Measurements from ENCODE around the gene IGFALS. TPM values are rescaled to one million over a fixed set of nuclear protein-coding genes. Genes with fewer than 3 reads are reported as not detected.
"Not testable (repeated sequence)": the region's sequence is repeated elsewhere in the genome, so short reads cannot be mapped to it uniquely, and the experiment has no call there.

The IGFALS gene
- total RNA-seq, 1 experiment from 2014 or later, result not detected

DNA sequence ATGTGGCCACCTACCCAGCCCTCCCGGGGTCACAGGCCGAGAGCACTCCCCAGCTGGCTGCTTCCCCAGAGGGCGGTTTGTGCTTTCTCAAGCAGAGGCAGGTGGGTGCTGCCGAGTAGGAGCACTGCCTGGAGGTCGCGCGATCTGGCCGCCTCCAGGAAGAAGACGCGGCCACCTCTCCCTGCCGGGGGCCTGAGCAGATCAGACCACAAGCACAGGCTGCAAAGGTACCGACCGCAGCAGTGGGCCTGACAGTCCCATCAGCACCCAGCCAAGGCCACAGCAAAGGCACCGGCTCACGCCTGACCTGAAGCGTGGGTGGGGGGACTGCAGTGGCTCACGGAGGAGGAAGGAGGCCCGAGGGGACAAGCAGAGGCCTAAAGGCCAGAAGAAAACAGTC, 15.2 kb upstream of the IGFALS start:
- H3K27me3 ChIP-seq (ENCODE audit: insufficient read depth, low read depth), result no peaks in the 10 kb centered on the region
- H3K9me3 ChIP-seq (ENCODE audit: insufficient read depth, low read depth), result no peaks in the 10 kb centered on the region
- ChIA-PET CTCF (no interaction called here), POLR2A (ENCODE audit: unreplicated experiment) (no interaction called here)
- H3K9me2 ChIP-seq (ENCODE audit: insufficient read depth), result no peaks in the 10 kb centered on the region
- no peak overlapping the region for H3K4me3 ChIP-seq
- H3F3A ChIP-seq (ENCODE audit: insufficient read depth, low read depth), result peaks cover 2% of the 10 kb centered on the region; the same call in 1 of the 2 replicates
- no peaks in the 10 kb centered on the region for H4K20me1 ChIP-seq (ENCODE audit: insufficient read depth)
- intact Hi-C loops (cut with micrococcal nuclease; ENCODE audit: unreplicated experiment), result no loop called here
- H3K36me3 ChIP-seq (ENCODE audit: low read depth), result no peaks in the 10 kb centered on the region
- TF ChIP-seq, protein P1, sequence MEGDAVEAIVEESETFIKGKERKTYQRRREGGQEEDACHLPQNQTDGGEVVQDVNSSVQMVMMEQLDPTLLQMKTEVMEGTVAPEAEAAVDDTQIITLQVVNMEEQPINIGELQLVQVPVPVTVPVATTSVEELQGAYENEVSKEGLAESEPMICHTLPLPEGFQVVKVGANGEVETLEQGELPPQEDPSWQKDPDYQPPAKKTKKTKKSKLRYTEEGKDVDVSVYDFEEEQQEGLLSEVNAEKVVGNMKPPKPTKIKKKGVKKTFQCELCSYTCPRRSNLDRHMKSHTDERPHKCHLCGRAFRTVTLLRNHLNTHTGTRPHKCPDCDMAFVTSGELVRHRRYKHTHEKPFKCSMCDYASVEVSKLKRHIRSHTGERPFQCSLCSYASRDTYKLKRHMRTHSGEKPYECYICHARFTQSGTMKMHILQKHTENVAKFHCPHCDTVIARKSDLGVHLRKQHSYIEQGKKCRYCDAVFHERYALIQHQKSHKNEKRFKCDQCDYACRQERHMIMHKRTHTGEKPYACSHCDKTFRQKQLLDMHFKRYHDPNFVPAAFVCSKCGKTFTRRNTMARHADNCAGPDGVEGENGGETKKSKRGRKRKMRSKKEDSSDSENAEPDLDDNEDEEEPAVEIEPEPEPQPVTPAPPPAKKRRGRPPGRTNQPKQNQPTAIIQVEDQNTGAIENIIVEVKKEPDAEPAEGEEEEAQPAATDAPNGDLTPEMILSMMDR (conservative IDR thresholded peaks at IDR 0.05), result no peak
- no peak for TF ChIP-seq EZH2 (IDR thresholded peaks at IDR 0.05; ENCODE audit: low read depth)
- no peaks in the 10 kb centered on the region for H3K79me2 ChIP-seq (ENCODE audit: low read depth)
- DNase-seq, result no peak
- no peak overlapping the region for H3K27ac ChIP-seq
- no TSS peak for BruUV-seq (replicated peaks)
- no peak overlapping the region for H2AFZ ChIP-seq
- H3K4me1 ChIP-seq (replicated peaks; ENCODE audit: insufficient read depth), result no peaks in the 10 kb centered on the region
- no peak overlapping the region for H3K4me2 ChIP-seq

GRCh38 chr16:1807626-1808025, 14.1 kb upstream of the IGFALS start:
- H2AFZ ChIP-seq, result no peak overlapping the region
- no peak for DNase-seq
- H3K4me3 ChIP-seq, result no peak overlapping the region
- no peak overlapping the region for H3K4me2 ChIP-seq
- no peak overlapping the region for H3K27ac ChIP-seq
- no peaks in the 10 kb centered on the region for H3K9me2 ChIP-seq (ENCODE audit: insufficient read depth)
- H3K79me2 ChIP-seq (ENCODE audit: low read depth), result no peaks in the 10 kb centered on the region
- no peak for TF ChIP-seq EZH2 (IDR thresholded peaks at IDR 0.05; ENCODE audit: low read depth)
- TF ChIP-seq, protein P1 (conservative IDR thresholded peaks at IDR 0.05), result no peak
- H3K9me3 ChIP-seq (ENCODE audit: insufficient read depth, low read depth), result no peaks in the 10 kb centered on the region
- H3F3A ChIP-seq (ENCODE audit: insufficient read depth, low read depth), result no peaks in the 10 kb centered on the region; the same call in 1 of the 2 replicates
- ChIA-PET POLR2A (ENCODE audit: unreplicated experiment) (no interaction called here), CTCF (no interaction called here)
- no TSS peak for BruUV-seq (replicated peaks)
- H3K4me1 ChIP-seq (replicated peaks; ENCODE audit: insufficient read depth), result no peaks in the 10 kb centered on the region
- H3K27me3 ChIP-seq (ENCODE audit: insufficient read depth, low read depth), result no peaks in the 10 kb centered on the region
- H4K20me1 ChIP-seq (ENCODE audit: insufficient read depth), result no peaks in the 10 kb centered on the region
- no peaks in the 10 kb centered on the region for H3K36me3 ChIP-seq (ENCODE audit: low read depth)
- intact Hi-C loops (cut with micrococcal nuclease; ENCODE audit: unreplicated experiment), result no loop called here

- no peak overlapping the region for H2AFZ ChIP-seq
- peaks cover 5% of the 10 kb centered on the region; the same call in 1 of the 2 replicates for H3K9me3 ChIP-seq (ENCODE audit: insufficient read depth, low read depth)
- no peaks in the 10 kb centered on the region for H3K9me2 ChIP-seq (ENCODE audit: insufficient read depth)
- H3K4me2 ChIP-seq, result no peak overlapping the region
- H3K27ac ChIP-seq, result no peak overlapping the region
- DNase-seq, result no peak
- intact Hi-C loops (cut with micrococcal nuclease; ENCODE audit: unreplicated experiment), result no loop called here
- no peaks in the 10 kb centered on the region for H3K27me3 ChIP-seq (ENCODE audit: insufficient read depth, low read depth)
- no peaks in the 10 kb centered on the region for H4K20me1 ChIP-seq (ENCODE audit: insufficient read depth)
- H3F3A ChIP-seq (ENCODE audit: insufficient read depth, low read depth), result no peaks in the 10 kb centered on the region; the same call in 1 of the 2 replicates
- no peaks in the 10 kb centered on the region for H3K4me1 ChIP-seq (replicated peaks; ENCODE audit: insufficient read depth)
- no peaks in the 10 kb centered on the region for H3K79me2 ChIP-seq (ENCODE audit: low read depth)
- ChIA-PET POLR2A (ENCODE audit: unreplicated experiment) (no interaction called here), CTCF (no interaction called here)
- H3K4me3 ChIP-seq, result no peak overlapping the region
- no peak for TF ChIP-seq EZH2 (IDR thresholded peaks at IDR 0.05; ENCODE audit: low read depth)
- TF ChIP-seq, protein P1 (conservative IDR thresholded peaks at IDR 0.05), result no peak
- H3K36me3 ChIP-seq (ENCODE audit: low read depth), result no peaks in the 10 kb centered on the region
- no TSS peak for BruUV-seq (replicated peaks)
Measured at GRCh38 chr16:1800701-1801100, 7.2 kb upstream of the IGFALS start.

DNA sequence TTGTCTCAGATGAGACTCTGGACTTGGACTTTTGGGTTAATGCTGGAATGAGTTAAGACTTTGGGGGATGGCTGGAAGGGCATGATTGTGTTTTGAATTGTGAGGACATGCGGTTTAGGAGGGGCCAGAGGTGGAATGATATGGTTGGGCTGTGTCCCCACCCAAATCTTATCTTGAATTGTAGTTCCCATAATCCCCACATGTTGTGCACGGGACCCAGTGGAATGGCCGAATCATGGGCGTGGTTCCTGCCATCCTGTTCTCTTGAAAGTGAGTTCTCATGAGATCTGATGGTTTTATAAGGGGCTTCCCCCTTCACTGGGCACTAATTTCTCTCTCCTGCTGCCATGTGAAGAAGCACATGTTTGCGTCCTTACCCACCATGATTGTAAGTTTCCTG, 5.8 kb upstream of the IGFALS start:
- CTCF ChIA-PET, result interaction anchor here (0.6 kb wide), 1 partner anchor 13 kb away, joined by 9 read pairs; no protein-coding TSS in a partner anchor
- H3K27ac ChIP-seq; H3K4me1 ChIP-seq (replicated peaks; ENCODE audit: insufficient read depth); H3K4me2 ChIP-seq; H3K9me3 ChIP-seq (ENCODE audit: insufficient read depth, low read depth); intact Hi-C loops (cut with micrococcal nuclease; ENCODE audit: unreplicated experiment); H3K27me3 ChIP-seq (ENCODE audit: insufficient read depth, low read depth); H3K36me3 ChIP-seq (ENCODE audit: low read depth); POLR2A ChIA-PET (ENCODE audit: unreplicated experiment); DNase-seq; H3K79me2 ChIP-seq (ENCODE audit: low read depth); H4K20me1 ChIP-seq (ENCODE audit: insufficient read depth); H3F3A ChIP-seq (ENCODE audit: insufficient read depth, low read depth); H3K4me3 ChIP-seq; H2AFZ ChIP-seq; H3K9me2 ChIP-seq (ENCODE audit: insufficient read depth); BruUV-seq (replicated peaks): not testable (repeated sequence)
